ENCODE results near the gene TNFAIP8L2. TPM values are rescaled to one million over a fixed set of nuclear protein-coding genes. Genes with fewer than 3 reads are reported as not detected.

The TNFAIP8L2 gene
- total and polyA plus RNA-seq, 2 of the 4 experiments (the other 2 are of a cell fraction): not detected

GRCh38 chr1:151143986-151144385, 12.5 kb upstream of the TNFAIP8L2 start:
- in situ Hi-C loops (cut with MboI; ENCODE audit: low sequenced_read_pairs) (no loop called here), dilution Hi-C loops (cut with HindIII; ENCODE audit: low sequenced_read_pairs, unreplicated experiment) (no loop called here), intact Hi-C loops (cut with micrococcal nuclease) (no loop called here)
- Histone ChIP-seq H2AK9ac (replicated peaks; ENCODE audit: low read depth, low read length, poor library complexity) (no peak overlapping the region), H3K4me2 (ENCODE audit: low read depth, low read length) (no peak overlapping the region), H2BK15ac (ENCODE audit: low read depth, low read length) (no peak overlapping the region), H3K9me3 (ENCODE audit: control insufficient read depth, insufficient read depth, low read length) (no peaks in the 10 kb centered on the region), H2BK5ac (ENCODE audit: low read depth, low read length, poor library complexity, severe bottlenecking) (no peak overlapping the region), H3K56ac (ENCODE audit: extremely low read depth, insufficient read depth, low read length) (no peak overlapping the region), H3K4ac (ENCODE audit: low read depth, low read length) (no peak overlapping the region), H2BK120ac (ENCODE audit: low read depth, low read length) (no peak overlapping the region), H4K91ac (ENCODE audit: insufficient read depth, low read depth, low read length) (no peak overlapping the region), H3K79me1 (ENCODE audit: low read depth in 1 of 2, low read length in 2 of 2) (peaks cover 0 to 6% of the 10 kb centered on the region in 2 experiments; a peak in 1 of 4 replicates), H3K9me1 (ENCODE audit: insufficient read depth, low read length) (peaks cover 4% of the 10 kb centered on the region; the same call in 1 of the 2 replicates), H3K4me1 (ENCODE audit: control insufficient read depth, insufficient read depth, low read length) (peaks cover 5% of the 10 kb centered on the region), H3K23ac (ENCODE audit: low read depth, low read length) (no peak overlapping the region), H3K9ac (ENCODE audit: low read depth, low read length) (no peak overlapping the region), H4K20me1 (ENCODE audit: insufficient read depth, low read length) (peaks cover 5% of the 10 kb centered on the region; the same call in 1 of the 2 replicates), H2BK20ac (ENCODE audit: low read depth, low read length) (no peak overlapping the region), H3K36me3 (ENCODE audit: control insufficient read depth, insufficient read depth, low read length) (peaks cover 4% of the 10 kb centered on the region; the same call in 1 of the 2 replicates), H4K8ac (ENCODE audit: low read depth in 2 of 2, low read length in 2 of 2) (no peak overlapping the region), H4K5ac (ENCODE audit: low read depth, low read length) (no peak overlapping the region), H3K14ac (replicated peaks; ENCODE audit: low read depth, low read length) (no peak overlapping the region), H3K27ac (ENCODE audit: insufficient read depth, low read length) (no peak overlapping the region), H3K4me3 (ENCODE audit: insufficient read depth, low read depth, low read length) (no peak overlapping the region), H3K18ac (ENCODE audit: low read depth, low read length) (no peak overlapping the region), H3K27me3 (ENCODE audit: control insufficient read depth, insufficient read depth, low read length) (peaks cover 2% of the 10 kb centered on the region; the same call in 1 of the 2 replicates), H2AFZ (replicated peaks; ENCODE audit: low read length, poor library complexity) (no peak overlapping the region), H2AK5ac (ENCODE audit: low read depth, low read length) (no peak overlapping the region)
- ChIA-PET CTCF (interaction anchor here (1.1 kb wide), 1 partner anchor 41 kb away, joined by 3 read pairs; no protein-coding TSS in a partner anchor), POLR2A (ENCODE audit: unreplicated experiment) (no interaction called here)
- WGBS, 2 experiments (ENCODE audit: extremely low coverage in 2 of 2, insufficient read length in 1 of 2): no CpG with 5 or more reads among the region's 5 CpGs
- no peak for TF ChIP-seq MAZ (IDR thresholded peaks at IDR 0.05; ENCODE audit: borderline replicate concordance, low read depth, low read length)
- no peak for TF ChIP-seq RFX5 (IDR thresholded peaks at IDR 0.05; ENCODE audit: low read depth, low read length)
- no peak for TF ChIP-seq NFE2L2 (IDR thresholded peaks at IDR 0.05; ENCODE audit: low read depth, low read length)
- no peak for TF ChIP-seq POLR2A (IDR thresholded peaks at IDR 0.05; ENCODE audit: low read depth, low read length)
- ATAC-seq (ENCODE audit: low read depth) (no peak), DNase-seq (no peak)
- BruUV-seq (replicated peaks): no TSS peak

Measured in IMR-90 (cell line).